ENCODE data around the gene SYCP2L.

DNA sequence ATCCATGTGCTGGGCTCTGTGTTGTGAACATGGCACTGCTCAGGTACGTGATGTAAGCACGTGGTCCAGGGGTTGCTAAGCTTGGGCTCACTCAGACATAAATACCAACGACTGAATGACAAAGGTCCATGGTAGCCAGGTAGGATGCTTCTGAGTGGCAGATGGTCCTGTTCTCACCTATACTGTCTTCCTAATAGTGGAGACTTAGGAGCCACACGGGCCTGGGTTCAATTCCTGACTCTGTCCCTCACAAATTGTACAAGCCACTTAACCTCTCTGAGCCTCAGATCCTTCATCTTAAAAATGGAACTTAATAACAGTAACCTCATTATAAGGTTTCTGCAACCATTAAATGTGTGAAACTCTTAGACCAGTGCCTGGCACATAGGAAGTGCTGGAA lies 11.8 kb upstream of the SYCP2L start:
- no peak for TF ChIP-seq POLR2A (IDR thresholded peaks at IDR 0.05)
- TF ChIP-seq CTCF (IDR thresholded peaks at IDR 0.05): no peak
